A204.1 (cell line): Measurements from ENCODE around the gene NCKAP5.

Source experiments
- FAIRE-seq: peaks from 2 replicates; lab custom pipeline; 2012; peaks lifted over from hg19 to GRCh38; lab: Jason Lieb, UNC

NCKAP5 gene

DNA sequence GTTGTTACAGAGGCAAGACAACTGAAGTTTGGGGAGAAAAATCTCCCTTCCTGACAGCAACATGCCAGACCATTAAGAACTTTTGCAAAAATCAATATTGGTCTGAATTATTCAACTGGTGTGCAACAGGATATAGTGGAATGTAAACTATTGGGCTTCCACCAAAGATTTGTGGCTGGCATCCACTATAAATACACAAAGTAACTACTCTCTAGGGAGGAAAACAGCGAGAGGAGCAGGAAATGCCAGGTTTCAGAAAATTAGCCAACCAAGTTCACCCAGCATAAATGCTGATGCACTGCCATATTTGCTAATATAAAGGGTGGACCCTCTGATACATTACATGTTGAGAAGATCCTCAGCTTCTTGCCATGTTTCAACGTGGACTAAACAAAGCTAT lies 630.6 kb downstream of the NCKAP5 start:
- FAIRE-seq = no peak

DNA sequence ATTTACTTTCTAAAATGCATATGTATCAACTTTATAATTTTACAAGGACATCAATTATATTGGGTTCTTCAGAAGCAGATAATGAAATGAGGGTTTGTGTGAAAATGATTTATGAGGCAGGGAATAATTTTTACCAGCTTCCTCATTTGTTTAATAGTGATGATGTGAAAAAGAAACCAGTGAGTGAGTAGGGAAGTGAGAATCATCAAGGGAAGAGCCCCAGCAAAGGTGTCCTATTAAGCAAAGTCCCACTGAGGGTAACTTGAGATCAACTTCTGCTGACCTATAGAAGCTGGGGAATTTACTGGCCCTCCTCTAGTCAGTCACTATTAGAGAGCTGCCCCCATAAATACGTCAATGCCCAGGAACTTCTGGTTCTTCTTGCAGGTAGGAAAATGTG lies 631.5 kb downstream of the NCKAP5 start:
- FAIRE-seq = no peak

GRCh38 chr2:132936261-132936660 lies 632.0 kb downstream of the NCKAP5 start:
- no peak for FAIRE-seq

DNA sequence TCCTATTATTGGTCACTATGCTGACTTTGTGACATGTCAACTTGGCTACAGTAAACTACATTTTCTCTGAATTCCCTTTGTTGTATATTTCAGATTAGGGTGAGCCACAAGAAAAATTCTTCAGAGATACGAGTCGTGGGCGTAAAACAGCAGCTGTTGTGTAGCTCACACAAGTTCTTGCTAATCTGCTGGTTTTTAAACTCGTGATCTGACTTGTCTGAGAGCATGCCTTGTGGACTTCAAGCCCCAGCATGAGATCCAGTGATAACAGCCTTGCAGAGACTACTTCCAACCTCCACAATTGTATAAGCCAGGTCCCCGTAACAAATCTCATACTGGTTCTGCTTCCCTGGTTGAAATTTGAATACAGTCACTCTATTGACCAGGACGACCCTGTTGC lies 638.5 kb downstream of the NCKAP5 start:
- FAIRE-seq = no peak

DNA sequence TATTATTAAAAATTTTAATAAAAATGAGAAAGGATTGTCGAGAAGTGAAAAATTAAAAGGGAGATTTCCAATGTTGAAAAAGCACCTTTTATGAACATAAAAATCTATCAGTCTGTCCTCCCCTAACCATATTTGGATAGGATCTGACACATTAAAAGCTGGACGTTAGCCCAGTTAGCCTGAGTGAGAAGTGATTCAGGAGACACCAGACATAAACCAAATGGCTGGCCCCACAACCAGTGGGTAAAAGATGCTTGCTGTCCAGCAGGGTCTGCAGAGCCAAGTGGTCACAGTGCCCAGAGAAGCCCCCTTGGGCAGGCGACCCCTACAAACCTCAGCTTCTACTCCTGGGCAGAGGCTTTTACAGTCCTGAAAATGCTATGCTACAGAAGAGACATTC lies 644.5 kb downstream of the NCKAP5 start:
- FAIRE-seq = no peak

GRCh38 chr2:132915812-132916549 lies 652.3 kb downstream of the NCKAP5 start:
- no peak for FAIRE-seq

DNA sequence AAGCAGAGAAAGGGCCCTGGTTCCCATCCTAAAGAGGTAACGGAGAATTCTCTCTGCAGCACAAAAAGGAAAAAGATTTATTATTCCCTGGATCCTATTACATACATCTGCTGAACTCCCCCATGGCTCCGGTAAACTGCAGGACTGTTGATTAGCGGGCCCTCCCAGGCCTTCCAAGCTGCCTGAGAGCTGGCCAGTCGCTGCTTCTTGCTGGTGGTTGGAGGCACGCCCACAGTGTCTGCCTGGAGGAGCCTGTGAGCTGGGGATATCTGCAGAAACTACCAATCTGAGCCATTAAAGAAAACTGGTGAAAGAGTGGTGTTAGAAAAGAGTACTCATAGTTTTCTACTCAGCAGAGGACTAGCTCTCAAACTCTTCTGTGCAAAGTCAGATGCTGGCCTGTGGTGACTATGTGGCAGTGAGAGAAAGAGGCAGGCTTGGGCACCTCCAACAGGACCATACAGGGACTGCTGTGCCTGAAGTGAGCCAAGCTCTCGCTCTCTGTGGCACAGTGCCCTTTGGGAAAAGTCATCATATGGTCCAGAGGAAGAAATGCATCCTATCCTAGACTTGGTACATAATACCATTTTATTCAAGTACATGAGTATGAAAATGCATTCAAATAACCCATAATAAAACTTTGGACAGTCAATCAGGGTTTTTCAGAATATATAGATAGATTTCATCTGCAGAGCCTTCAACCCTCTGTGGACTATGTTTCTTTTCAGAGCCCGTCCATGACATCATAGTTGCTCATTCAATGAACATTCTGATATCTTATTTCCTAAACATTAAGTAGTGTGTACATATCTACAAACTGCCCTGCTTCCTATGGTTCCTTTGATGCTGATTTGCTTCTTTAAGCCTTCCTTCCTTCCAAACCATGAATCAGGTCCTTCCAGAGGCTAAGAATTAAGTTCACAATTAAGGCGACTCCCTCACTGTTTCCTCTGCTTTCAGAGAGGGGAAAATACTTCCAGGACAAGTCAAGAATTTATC lies 656.2 kb downstream of the NCKAP5 start:
- no peak for FAIRE-seq

GRCh38 chr2:132910432-132910831 lies 657.8 kb downstream of the NCKAP5 start:
- no peak for FAIRE-seq

DNA sequence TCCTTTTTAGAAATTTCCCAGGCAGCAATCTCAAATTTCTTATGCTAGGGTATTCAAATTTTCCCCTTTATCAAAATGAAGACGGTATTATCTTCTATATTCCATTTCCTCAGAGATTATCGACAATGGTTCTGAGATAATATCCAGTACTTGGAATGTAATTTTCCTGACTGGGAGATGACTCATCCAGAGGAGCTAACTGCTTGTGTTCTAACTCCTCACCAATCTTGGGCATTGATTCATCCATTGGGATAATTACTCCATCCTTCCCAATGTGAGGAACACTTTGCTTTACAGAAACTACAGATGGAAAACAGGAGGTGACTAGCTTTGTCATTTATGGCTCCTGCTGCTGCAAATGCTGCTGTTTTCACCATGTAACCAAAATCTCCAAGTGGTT lies 658.8 kb downstream of the NCKAP5 start:
- no peak for FAIRE-seq

GRCh38 chr2:132904142-132904842 lies 664.0 kb downstream of the NCKAP5 start:
- FAIRE-seq = no peak

- FAIRE-seq = no peak
Observed at GRCh38 chr2:132902626-132903025, 665.6 kb downstream of the NCKAP5 start.

GRCh38 chr2:132901661-132902060 lies 666.6 kb downstream of the NCKAP5 start:
- no peak for FAIRE-seq

- FAIRE-seq = no peak
Observed at GRCh38 chr2:132897111-132897510, 671.2 kb downstream of the NCKAP5 start.

GRCh38 chr2:132896073-132896472 lies 672.2 kb downstream of the NCKAP5 start:
- no peak for FAIRE-seq

- FAIRE-seq = no peak
Observed at GRCh38 chr2:132891498-132891897, 676.8 kb downstream of the NCKAP5 start.

DNA sequence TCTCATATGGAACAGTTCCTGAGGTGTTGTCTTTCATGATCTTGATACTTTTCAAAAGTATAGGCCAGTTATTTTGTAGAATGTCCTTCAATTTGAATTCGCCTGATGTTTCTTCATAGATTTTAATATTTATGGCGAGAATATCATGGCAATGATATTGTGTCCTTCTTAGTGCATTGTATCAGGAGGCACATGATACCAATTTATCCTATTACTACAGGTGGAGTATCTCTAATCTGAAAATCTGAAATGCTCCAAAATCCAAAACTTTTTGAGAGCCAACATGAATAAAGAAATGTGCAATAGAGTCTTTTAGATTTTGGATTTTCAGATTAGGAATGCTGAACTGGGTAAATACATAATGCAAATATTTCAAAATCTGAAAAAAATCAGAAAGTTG lies 681.7 kb downstream of the NCKAP5 start:
- FAIRE-seq = no peak

- FAIRE-seq = no peak
Observed at GRCh38 chr2:132884705-132885104, 683.6 kb downstream of the NCKAP5 start.

DNA sequence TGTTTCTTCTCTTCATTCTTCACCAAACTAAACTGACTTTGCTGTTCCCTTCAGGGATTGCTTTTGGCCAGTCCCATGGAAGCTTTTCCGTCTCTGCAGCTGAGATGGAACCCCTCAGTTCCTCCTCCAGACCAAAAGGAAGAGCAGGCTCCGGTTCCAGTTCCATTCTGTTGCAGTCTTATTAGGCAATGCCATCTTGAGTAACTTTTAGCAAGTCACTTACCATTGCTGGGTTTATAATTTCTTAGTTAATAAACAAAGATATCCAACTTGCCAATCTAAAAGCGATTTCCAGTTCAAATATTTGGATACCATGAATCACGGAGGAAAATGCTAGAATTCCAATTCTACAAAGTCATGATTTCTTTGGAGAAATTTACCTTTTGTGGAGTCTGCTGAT lies 684.0 kb downstream of the NCKAP5 start:
- FAIRE-seq = no peak

DNA sequence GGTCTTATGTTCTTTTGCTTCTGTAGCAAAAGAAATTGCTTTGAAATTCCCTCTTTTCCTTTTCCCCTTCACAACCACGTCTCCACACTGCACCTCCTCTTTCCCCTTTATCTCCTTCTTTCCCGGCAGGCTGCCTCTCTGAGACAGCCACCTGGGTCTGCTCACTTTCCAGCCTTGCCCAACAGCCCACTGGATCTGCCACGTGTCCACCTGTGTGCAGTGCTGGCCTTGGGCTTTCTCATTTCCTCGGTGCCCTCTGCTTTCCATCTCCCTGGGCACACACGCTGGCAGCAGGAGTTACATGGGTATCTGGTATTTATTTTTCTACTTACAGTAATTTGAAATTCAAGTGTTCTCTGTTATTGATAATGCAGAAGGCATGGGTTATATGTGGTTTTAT lies 684.8 kb downstream of the NCKAP5 start:
- no peak for FAIRE-seq

DNA sequence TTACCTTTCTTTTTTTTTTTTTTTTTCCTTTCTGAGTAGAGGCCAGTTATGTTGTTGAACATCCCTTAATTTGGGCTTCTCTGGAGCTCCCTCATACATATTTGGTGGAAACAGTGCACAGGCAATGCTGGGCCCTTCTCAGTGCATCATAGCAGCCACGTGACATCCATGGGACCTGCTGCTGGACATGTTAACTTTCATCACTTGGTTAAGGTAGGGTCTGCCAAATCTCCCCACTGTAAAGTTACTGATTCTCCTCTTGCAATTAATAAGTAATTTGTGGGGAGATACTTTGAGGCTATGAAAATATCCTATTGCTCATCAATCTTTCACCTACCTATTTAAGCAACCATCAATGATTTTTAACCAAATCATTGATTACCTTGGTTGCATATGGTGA lies 686.7 kb downstream of the NCKAP5 start:
- FAIRE-seq = no peak

DNA sequence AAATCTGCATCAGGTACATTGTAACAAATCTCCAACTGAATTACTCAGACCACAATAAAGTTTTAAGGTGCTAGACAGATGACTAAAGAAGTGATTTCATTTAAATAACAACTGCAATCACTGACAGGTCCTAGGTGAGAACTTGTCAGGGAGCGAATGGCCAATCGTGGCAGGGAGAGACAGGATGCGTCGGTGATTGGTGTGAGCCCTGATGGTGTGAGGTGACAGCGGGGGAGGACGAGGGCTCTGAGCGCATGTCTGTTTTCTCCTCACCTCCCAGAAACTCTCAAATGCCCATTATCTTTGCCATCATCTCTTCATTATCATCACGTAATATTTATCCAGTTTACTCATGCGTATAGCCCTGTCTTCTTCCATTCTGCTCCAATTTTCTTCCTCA lies 690.3 kb downstream of the NCKAP5 start:
- no peak for FAIRE-seq

DNA sequence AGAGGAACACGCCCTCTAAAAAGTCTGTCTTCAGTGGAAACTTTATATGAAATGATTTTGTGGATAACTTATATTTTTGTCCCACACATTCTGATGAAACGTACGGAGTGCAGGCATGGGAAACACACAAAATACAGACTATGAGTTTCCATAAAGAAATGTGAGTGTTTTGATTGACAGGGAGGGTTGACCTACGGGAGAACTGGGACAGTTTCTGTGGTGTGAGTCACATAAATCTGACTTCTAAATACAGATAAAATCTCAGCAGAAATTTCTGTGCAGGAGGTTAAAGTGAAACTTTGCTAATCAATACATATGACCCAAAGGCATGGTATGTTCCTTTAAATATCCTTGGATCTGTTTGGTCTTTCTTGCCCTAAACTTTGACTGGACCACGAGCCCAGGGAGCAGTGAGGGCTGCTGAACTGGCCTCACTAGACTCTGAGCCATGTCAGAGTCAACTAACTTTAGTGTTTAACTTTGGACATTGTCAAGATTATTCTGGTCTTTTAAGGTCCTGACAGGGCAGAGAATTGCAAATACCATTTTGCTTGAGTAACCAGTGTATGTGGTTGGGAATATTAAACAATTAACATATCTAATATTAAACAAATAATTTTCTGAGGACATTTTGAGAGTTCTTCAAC lies 691.4 kb downstream of the NCKAP5 start:
- FAIRE-seq = no peak
